HL-60/S4 treated with phorbol 12-myristate 13-acetate at 8.2 ng/mL for 4 days and 3 days (cell line): ENCODE measurements around the gene SDK1.
"Not testable (repeated sequence)": the region's sequence is repeated elsewhere in the genome, so short reads cannot be mapped to it uniquely, and the experiment has no call there.

ENCODE experiments used
- in situ Hi-C: fragments of 300-500 bp; cut with MboI; formaldehyde crosslinking; loops from 2 replicates; pipeline ENCODE4 v1.15.0; 2022; ENCODE audit warnings: low sequenced_read_pairs

SDK1 gene

GRCh38 chr7:4080954-4081353 lies 779.9 kb downstream of the SDK1 start:
- in situ Hi-C loops = no loop called here

GRCh38 chr7:4083513-4083912 lies 782.5 kb downstream of the SDK1 start:
- in situ Hi-C loops = no loop called here

- in situ Hi-C loops = no loop called here
These were observed 783.2 kb downstream of the SDK1 start for GRCh38 chr7:4084271-4084670.

GRCh38 chr7:4085937-4086691 lies 785.1 kb downstream of the SDK1 start:
- in situ Hi-C loops = no loop called here

- in situ Hi-C loops = no loop called here
These were observed 785.7 kb downstream of the SDK1 start for GRCh38 chr7:4086723-4087122.

- in situ Hi-C loops = no loop called here
These were observed 790.7 kb downstream of the SDK1 start for GRCh38 chr7:4091767-4092166.

GRCh38 chr7:4093035-4093434 lies 792.0 kb downstream of the SDK1 start:
- in situ Hi-C loops = no loop called here

- in situ Hi-C loops = no loop called here
These were observed 792.4 kb downstream of the SDK1 start for GRCh38 chr7:4093483-4093882.

GRCh38 chr7:4094158-4094557 lies 793.1 kb downstream of the SDK1 start:
- in situ Hi-C loops = not testable (repeated sequence)

- in situ Hi-C loops = no loop called here
These were observed 796.1 kb downstream of the SDK1 start for GRCh38 chr7:4097001-4097609.

- in situ Hi-C loops = no loop called here
These were observed 797.1 kb downstream of the SDK1 start for GRCh38 chr7:4098169-4098568.

- in situ Hi-C loops = no loop called here
These were observed 798.6 kb downstream of the SDK1 start for GRCh38 chr7:4099651-4100050.

- in situ Hi-C loops = no loop called here
These were observed 799.1 kb downstream of the SDK1 start for GRCh38 chr7:4100148-4100547.

GRCh38 chr7:4100691-4101090 lies 799.6 kb downstream of the SDK1 start:
- in situ Hi-C loops = no loop called here

- in situ Hi-C loops = no loop called here
These were observed 801.3 kb downstream of the SDK1 start for GRCh38 chr7:4102231-4102841.

GRCh38 chr7:4103352-4104091 lies 802.5 kb downstream of the SDK1 start:
- in situ Hi-C loops = no loop called here

GRCh38 chr7:4107839-4108238 lies 806.8 kb downstream of the SDK1 start:
- in situ Hi-C loops = no loop called here

- in situ Hi-C loops = no loop called here
These were observed 807.9 kb downstream of the SDK1 start for GRCh38 chr7:4108951-4109350.

- in situ Hi-C loops = no loop called here
These were observed 808.5 kb downstream of the SDK1 start for GRCh38 chr7:4109481-4110110.

GRCh38 chr7:4110438-4110837 lies 809.4 kb downstream of the SDK1 start:
- in situ Hi-C loops = no loop called here

- in situ Hi-C loops = no loop called here
These were observed 810.1 kb downstream of the SDK1 start for GRCh38 chr7:4111166-4111565.
